Measurements from ENCODE around the gene MRPS26. TPM values are rescaled to one million over a fixed set of nuclear protein-coding genes. Genes with fewer than 3 reads are reported as not detected.
A peak's percentile ranks its signal among the peaks of the same experiment; 100 is the strongest.
"Not testable (repeated sequence)": the region's sequence is repeated elsewhere in the genome, so short reads cannot be mapped to it uniquely, and the experiment has no call there.

The MRPS26 gene
- total and polyA plus RNA-seq, 2 donors: 18.3 to 97.4 TPM

DNA sequence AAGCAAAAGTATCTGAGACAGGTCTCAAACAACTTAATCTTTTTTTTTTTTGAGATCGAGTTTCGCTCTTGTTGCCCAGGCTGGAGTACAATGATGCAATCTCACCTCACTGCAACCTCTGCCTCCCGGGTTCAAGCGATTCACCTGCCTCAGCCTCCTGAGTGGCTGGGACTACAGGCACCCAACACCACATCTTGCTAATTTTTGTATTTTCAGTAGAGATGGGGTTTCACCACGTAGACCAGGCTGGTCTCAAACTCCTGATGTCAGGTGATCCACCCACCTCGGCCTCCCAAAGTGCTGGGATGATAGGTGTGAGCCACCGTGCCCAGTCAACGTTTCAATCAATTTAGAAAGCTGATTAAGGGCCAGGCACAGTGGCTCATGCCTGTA, 27.4 kb downstream of the MRPS26 start:
- not testable (repeated sequence) for DNase-seq (ENCODE audit: extremely low spot score); H3K36me3 ChIP-seq (ENCODE audit: insufficient read depth); H3K4me3 ChIP-seq (ENCODE audit: low read depth, low read length); H3K27ac ChIP-seq (ENCODE audit: low read depth); H3K4me1 ChIP-seq (ENCODE audit: insufficient read depth)
- WGBS: 92% methylated on average over 8 of the region's 8 CpGs

DNA sequence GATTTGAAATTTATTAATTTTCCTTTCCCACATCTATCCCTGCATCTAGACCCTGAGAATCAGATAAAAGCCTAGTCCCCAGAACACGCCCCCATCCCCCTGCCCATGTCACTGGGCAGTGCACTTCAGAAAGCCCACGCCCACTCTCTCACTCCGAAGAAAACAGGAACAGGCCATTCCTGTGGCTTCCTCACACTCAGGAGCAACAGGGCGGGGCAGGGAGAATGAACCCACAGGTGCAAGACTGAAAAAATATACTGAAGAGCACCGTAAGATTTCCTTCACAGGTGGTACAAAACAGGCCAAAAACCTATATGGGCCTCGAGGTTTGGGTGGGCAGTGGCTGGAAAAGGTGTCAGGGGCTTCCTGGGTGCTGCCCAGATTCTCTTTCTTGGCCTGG, 29.0 kb downstream of the MRPS26 start:
- H3K4me1 ChIP-seq (ENCODE audit: insufficient read depth): no peaks in the 10 kb centered on the region
- no peak overlapping the region for H3K4me3 ChIP-seq (ENCODE audit: low read depth, low read length)
- no peaks in the 10 kb centered on the region for H3K36me3 ChIP-seq (ENCODE audit: insufficient read depth)
- H3K27ac ChIP-seq (ENCODE audit: low read depth): no peak overlapping the region
- DNase-seq (ENCODE audit: extremely low spot score): no peak
- WGBS: 74% methylated on average over 6 of the region's 6 CpGs

- H3K4me3 ChIP-seq (ENCODE audit: low read depth, low read length); H3K27ac ChIP-seq (ENCODE audit: low read depth); DNase-seq (ENCODE audit: extremely low spot score); H3K36me3 ChIP-seq (ENCODE audit: insufficient read depth); H3K4me1 ChIP-seq (ENCODE audit: insufficient read depth): not testable (repeated sequence)
- 79% methylated on average over 6 of the region's 6 CpGs for WGBS
Observed at GRCh38 chr20:3075315-3075714, 29.5 kb downstream of the MRPS26 start.

DNA sequence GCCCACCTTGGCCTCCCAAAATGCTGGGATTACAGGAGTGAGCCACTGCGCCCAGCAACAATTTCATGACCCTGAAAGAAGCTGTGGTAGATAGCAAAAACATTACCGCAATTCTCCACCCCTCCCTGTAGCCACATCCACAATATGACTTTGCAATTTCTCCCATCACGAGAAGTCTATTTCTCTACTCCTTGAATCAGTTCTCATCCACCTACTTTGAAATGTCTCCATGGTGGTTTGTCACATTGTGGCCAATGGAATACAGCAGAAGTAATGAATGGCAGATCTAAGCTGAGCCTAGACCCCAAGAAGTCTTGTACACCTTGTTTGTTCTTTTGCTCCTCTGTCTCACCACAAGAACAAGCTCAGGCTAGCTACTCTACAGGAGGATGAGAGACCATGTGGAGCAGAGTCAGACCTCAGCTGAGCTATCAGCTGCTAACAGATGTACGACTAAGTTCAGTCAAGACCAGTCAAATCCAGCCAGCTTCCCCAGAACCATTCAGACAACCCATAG, 31.8 kb downstream of the MRPS26 start:
- 76% methylated on average over 4 of the region's 4 CpGs for WGBS
- no peak for DNase-seq (ENCODE audit: extremely low spot score)
- Histone ChIP-seq H3K27ac (ENCODE audit: low read depth) (no peak overlapping the region), H3K36me3 (ENCODE audit: insufficient read depth) (no peaks in the 10 kb centered on the region), H3K4me1 (ENCODE audit: insufficient read depth) (no peaks in the 10 kb centered on the region), H3K4me3 (ENCODE audit: low read depth, low read length) (no peak overlapping the region)

GRCh38 chr20:3080939-3081388, 35.1 kb downstream of the MRPS26 start:
- DNase-seq (ENCODE audit: extremely low spot score): no peak
- Histone ChIP-seq H3K4me1 (ENCODE audit: insufficient read depth) (no peaks in the 10 kb centered on the region), H3K36me3 (ENCODE audit: insufficient read depth) (no peaks in the 10 kb centered on the region), H3K27ac (ENCODE audit: low read depth) (no peak overlapping the region), H3K4me3 (ENCODE audit: low read depth, low read length) (no peak overlapping the region)
- 60% methylated on average over 6 of the region's 6 CpGs for WGBS

GRCh38 chr20:3081641-3082040, 35.8 kb downstream of the MRPS26 start:
- no peak for DNase-seq (ENCODE audit: extremely low spot score)
- Histone ChIP-seq H3K36me3 (ENCODE audit: insufficient read depth) (no peaks in the 10 kb centered on the region), H3K4me1 (ENCODE audit: insufficient read depth) (no peaks in the 10 kb centered on the region), H3K27ac (ENCODE audit: low read depth) (no peak overlapping the region), H3K4me3 (ENCODE audit: low read depth, low read length) (no peak overlapping the region)
- 91% methylated on average over 11 of the region's 11 CpGs for WGBS

DNA sequence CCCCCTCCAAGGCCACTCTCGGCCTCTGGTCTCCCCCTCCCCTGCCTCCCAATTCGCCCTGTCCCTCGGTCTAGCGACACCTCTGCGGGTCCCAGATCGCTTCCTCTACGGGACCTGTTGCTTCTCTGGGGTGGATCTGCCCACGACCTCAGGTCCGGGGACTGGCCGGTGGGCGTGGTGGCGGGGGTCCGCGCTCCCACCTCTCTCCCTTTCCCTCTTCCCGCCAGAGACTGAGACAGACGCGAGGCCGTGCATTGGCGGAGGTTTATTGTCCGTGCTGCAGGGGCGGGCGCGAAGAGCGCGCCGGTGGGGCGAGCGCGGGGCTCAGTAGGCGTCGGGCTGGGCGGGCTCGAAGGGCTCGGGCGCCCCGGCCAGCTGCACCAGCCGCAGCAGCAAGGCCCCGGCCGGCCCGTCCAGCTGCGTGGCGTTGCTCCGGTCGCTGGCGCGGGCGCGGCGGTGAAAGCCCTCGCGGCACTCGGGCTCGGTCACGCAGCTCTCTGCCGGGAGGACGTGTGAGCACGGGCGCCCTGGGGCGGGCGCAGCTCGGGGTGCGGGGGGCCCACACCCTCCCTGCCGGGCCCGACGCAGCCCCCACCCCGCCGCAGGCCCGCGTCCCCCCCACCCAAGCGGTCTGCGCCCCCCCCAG, 36.6 kb downstream of the MRPS26 start:
- Histone ChIP-seq H3K4me3 (ENCODE audit: low read depth, low read length) (peak overlapping the region; percentile 38), H3K4me1 (ENCODE audit: insufficient read depth) (no peaks in the 10 kb centered on the region), H3K27ac (ENCODE audit: low read depth) (no peak overlapping the region), H3K36me3 (ENCODE audit: insufficient read depth) (no peaks in the 10 kb centered on the region)
- 3% methylated on average over 71 of the region's 71 CpGs for WGBS
- no peak for DNase-seq (ENCODE audit: extremely low spot score)

DNA sequence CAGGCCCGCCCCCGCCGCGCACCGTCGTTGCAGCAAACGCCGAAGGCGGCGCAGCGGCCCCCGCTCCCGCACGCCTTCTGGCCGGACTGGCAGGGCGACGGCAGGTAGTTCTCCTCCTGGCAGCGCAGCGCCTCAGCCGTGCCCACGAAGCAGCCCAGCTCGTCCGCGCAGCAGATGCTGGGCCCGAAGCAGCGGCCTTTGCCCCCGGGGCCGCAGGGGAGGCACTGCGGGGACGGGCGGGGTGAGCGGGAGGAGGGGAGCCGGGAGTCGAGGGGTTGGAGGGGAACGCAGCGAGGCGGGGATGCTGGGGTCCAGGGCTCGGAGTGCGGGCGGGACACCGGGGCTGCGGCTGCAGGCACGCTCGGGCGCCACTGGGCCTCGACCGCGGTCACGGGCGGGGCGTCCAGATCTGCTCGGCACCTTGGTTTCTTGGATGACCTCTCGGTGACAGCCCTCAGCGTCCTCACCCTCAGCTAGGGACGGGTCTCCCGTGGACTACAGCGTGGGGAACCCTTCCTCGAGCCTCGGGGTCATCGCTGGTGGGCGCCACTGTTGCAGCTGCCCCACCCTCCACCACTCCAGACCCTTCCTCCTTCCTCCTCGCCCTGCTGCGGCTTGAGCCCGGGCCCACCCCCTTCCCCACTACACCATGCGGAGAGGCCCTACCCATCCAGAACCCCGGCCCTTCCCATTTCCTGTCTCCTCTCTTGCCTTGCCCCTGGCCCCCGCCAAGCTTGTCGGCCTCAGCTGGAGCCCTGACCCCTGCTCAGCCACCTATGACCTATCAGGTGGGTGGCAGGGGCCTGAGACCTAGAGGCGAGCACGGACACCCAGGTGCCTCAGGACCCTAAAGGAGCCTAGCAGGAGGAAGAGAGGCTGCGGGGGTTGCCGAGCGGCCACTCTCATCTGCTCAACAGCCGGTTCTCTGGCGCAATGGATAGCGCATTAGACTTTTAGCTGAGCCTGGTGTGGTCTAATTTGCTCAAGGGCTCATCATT, 37.4 kb downstream of the MRPS26 start:
- Histone ChIP-seq H3K27ac (ENCODE audit: low read depth) (no peak overlapping the region), H3K4me1 (ENCODE audit: insufficient read depth) (no peaks in the 10 kb centered on the region), H3K36me3 (ENCODE audit: insufficient read depth) (no peaks in the 10 kb centered on the region), H3K4me3 (ENCODE audit: low read depth, low read length) (peak overlapping the region; percentile 38)
- no peak for DNase-seq (ENCODE audit: extremely low spot score)
- 17% methylated on average over 76 of the region's 76 CpGs for WGBS

DNA sequence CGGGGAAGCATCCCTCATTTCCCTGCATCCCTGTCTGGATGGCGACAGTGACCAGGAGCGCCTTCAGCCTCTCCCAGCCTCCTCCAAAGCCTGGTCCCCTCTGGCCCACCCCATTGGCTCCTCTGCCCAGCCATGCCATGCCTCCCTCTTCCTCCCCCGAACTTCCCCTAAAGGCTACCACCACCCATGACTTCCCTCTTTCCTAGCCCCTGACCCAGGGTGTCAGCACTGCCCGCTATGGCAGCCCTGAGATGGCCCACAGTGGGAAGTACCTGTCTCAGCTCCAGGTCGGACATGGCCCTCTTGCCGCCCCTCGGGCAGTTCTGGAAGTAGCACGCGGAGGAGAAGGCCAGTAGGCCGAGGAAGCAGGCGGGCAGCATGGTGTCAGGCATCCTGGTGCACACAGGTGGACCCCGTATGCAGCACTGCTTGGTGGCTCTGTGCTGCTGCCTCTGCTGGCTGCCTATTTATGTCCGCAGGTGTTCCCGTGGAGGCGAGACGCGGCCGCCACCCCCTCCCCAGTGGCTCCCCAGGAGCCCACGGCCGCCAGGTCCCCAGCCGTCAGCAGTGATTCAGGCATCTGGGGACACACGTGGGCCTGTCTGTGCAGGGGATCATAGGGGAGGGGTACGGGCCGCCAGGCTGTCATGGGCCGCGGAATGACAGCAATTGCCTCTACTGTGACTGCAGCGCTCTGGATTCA, 38.6 kb downstream of the MRPS26 start, which contains the start of gene AVP:
Gene AVP, minus strand, starts transcription at position 442 of the 703 bp plus-strand sequence. Its CDS starts 50 bp downstream, at position 392.
- DNase-seq (ENCODE audit: extremely low spot score): no peak
- Histone ChIP-seq H3K4me1 (ENCODE audit: insufficient read depth) (no peaks in the 10 kb centered on the region), H3K4me3 (ENCODE audit: low read depth, low read length) (no peak within 1 kb of the TSS), H3K36me3 (ENCODE audit: insufficient read depth) (no peaks in the 10 kb centered on the region), H3K27ac (ENCODE audit: low read depth) (no peak within 1 kb of the TSS)
- 86% methylated on average over 28 of the region's 28 CpGs for WGBS

GRCh38 chr20:3084986-3085360, 39.1 kb downstream of the MRPS26 start:
- WGBS: 87% methylated on average over 7 of the region's 7 CpGs
- Histone ChIP-seq H3K27ac (ENCODE audit: low read depth) (no peak overlapping the region), H3K36me3 (ENCODE audit: insufficient read depth) (no peaks in the 10 kb centered on the region), H3K4me1 (ENCODE audit: insufficient read depth) (no peaks in the 10 kb centered on the region), H3K4me3 (ENCODE audit: low read depth, low read length) (no peak overlapping the region)
- DNase-seq (ENCODE audit: extremely low spot score): no peak

DNA sequence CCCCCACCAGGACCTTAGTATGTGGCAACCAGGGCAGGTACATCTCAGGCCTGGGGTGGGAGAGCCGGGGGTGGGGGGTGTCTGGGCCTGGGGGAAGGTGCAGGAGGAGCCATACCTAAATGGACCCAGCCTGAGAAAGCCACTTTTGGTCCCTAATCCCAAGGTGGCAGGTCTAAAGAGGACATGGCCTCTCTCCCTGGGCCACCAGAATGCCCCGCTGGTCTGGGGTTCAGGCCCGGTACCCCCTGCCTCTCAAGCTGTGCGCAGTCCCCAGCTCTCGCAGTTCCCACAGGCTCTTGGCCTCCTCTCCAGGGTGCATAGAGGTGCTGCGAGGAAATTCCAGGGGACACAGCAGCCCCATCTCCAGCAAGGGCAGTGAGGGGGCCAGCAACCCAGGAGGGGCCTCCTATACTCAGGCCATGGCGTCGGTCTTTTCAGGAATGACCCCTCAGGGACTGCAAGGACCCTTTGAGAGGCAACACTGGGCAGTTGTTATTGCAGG, 39.8 kb downstream of the MRPS26 start:
- no peak for DNase-seq (ENCODE audit: extremely low spot score)
- H3K36me3 ChIP-seq (ENCODE audit: insufficient read depth): no peaks in the 10 kb centered on the region
- 94% methylated on average over 8 of the region's 8 CpGs for WGBS

GRCh38 chr20:3088031-3088430, 42.2 kb downstream of the MRPS26 start:
- DNase-seq (ENCODE audit: extremely low spot score): no peak
- Histone ChIP-seq H3K4me1 (ENCODE audit: insufficient read depth) (no peaks in the 10 kb centered on the region), H3K36me3 (ENCODE audit: insufficient read depth) (no peaks in the 10 kb centered on the region), H3K27ac (ENCODE audit: low read depth) (no peak overlapping the region), H3K4me3 (ENCODE audit: low read depth, low read length) (no peak overlapping the region)
- 82% methylated on average over 7 of the region's 7 CpGs for WGBS

More for the DNA sequence above, 39.8 kb downstream of the MRPS26 start:
- H3K4me3 ChIP-seq (ENCODE audit: low read depth, low read length): no peak overlapping the region
- H3K27ac ChIP-seq (ENCODE audit: low read depth): no peak overlapping the region
- no peaks in the 10 kb centered on the region for H3K4me1 ChIP-seq (ENCODE audit: insufficient read depth)

DNA sequence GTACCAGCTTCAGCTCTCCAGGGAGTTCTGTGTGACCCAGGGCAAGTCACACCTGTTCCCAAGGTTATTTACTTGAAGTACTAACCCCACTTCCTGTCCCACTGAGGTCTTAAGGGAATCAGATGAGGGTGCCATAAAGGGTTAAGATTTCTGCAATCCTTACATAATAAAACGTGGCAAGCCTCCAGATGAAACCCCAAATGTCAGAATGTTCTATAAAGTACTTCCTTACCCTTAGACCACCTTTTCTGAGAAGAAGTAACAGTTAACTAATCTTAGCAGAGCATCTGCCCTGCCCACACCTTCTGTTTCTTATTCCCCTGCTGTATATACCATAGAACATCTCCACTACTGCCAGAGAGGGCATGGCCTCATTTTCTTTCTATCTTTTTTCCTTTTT, 44.7 kb downstream of the MRPS26 start:
- WGBS: 2% methylated on average over 1 of the region's 1 CpG
- no peak for DNase-seq (ENCODE audit: extremely low spot score)
- Histone ChIP-seq H3K4me3 (ENCODE audit: low read depth, low read length) (no peak overlapping the region), H3K36me3 (ENCODE audit: insufficient read depth) (no peaks in the 10 kb centered on the region), H3K4me1 (ENCODE audit: insufficient read depth) (no peaks in the 10 kb centered on the region), H3K27ac (ENCODE audit: low read depth) (no peak overlapping the region)

Measured in urinary bladder (tissue), 4 donors.